Omental fat pad (tissue), 4 donors: ENCODE results near the gene COMMD6. TPM values are rescaled to one million over a fixed set of nuclear protein-coding genes. Genes with fewer than 3 reads are reported as not detected.
"Not testable (repeated sequence)": the region's sequence is repeated elsewhere in the genome, so short reads cannot be mapped to it uniquely, and the experiment has no call there.

ENCODE experiments used
- ATAC-seq: fragments of 150-250 bp; one replicate; pipeline ENCODE4 v1.9.1; 2016; ENCODE audit warnings: mild to moderate bottlenecking, moderate library complexity; ENCODE audit not compliant: low FRiP score
- DNase-seq: peaks from one replicate; pipeline ENCODE4 v3.0.0-alpha.2; 2019; ENCODE audit warnings: low spot score
- total RNA-seq, 4 donors: library from RNA; depleted of rRNA; stranded (reverse); fragments of >200 nt; gene quantifications; one replicate each; pipeline ENCODE4 v1.1.0, GENCODE V29; 2016
- TF ChIP-seq, protein P1 (sequence below), 3 donors: fragments of 450-650 bp; IDR thresholded peaks; one replicate each; pipeline ENCODE4 v1.5.1; 2016 to 2017; ENCODE audit warnings: antibody characterized with exemption in 3 of 3, mild to moderate bottlenecking in 3 of 3, moderate library complexity in 2 of 3

COMMD6 gene
- total RNA-seq, 4 donors from 2014 or later = 42.9 to 60.8 (median 52.8) TPM

DNA sequence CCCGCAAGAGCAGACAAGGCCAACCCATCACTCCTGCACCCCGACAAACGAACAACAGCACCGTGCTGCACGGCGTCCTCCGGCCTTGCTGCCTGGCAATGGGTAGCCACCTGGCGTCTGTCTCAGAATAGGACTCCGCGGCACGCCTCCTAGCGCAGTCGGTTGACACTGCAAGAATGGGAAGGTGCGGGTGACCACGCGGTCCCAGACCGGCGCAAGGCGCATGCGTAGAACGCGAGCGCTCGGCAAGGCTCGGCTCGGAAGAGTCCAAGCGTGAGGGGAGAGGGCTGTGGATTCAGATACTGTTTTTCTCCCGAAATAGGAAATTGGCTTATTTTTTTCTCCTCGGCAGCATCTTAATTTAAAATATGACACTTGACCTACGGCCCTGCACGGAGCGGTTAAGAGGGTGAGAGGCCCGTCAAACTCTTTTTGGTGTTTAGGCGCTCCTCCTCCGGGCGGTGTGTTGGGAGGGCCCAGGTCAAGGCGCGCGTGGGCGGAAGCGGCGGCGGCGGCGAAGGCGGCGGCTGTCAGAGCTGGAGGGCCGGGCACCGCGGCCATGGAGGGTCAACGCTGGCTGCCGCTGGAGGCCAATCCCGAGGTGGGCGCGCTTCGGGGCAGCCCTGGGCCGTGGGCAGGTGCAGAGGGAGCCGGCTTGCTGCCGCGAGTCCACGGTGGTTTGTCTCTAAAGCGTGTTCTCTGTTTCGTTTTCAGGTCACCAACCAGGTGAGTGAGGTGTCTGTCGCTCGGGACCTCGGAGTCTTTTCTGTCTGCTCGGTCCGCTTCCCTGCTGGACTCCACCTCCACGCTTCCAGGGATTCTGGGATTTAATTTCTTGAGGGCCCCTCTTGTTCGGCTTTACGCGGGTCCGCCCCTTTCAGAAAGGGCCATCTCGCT, 11.9 kb upstream of the COMMD6 start, which contains the start of gene UCHL3:
Gene UCHL3 (plus strand): TSS at position 530 of the 897 bp plus-strand sequence. CDS start 30 bp downstream, at position 560.
- peak; percentile 96 for ATAC-seq
- DNase-seq = peak; percentile 87

DNA sequence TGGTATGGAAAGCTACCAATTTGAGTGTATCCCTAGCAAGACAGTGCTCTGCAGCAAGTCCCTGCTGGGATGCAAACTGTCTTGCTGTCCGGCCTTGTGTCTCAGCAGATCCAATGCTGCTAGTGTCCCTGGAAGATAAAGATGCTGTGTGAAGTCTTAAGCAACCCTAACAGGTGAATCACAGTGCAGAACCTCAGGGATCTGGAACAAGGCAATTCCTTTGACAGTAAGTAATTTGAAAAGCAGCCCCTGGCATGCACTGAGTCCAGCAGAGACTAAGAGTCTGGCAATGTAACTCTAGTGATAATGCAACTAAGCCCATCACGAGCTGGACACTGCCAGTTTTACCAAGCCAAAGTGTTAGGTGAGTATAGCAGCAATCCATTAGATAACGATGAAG, 10.3 kb upstream of the COMMD6 start:
- no peak for DNase-seq

More for the DNA sequence above, 11.9 kb upstream of the COMMD6 start, which contains the start of gene UCHL3:
- TF ChIP-seq, protein P1, sequence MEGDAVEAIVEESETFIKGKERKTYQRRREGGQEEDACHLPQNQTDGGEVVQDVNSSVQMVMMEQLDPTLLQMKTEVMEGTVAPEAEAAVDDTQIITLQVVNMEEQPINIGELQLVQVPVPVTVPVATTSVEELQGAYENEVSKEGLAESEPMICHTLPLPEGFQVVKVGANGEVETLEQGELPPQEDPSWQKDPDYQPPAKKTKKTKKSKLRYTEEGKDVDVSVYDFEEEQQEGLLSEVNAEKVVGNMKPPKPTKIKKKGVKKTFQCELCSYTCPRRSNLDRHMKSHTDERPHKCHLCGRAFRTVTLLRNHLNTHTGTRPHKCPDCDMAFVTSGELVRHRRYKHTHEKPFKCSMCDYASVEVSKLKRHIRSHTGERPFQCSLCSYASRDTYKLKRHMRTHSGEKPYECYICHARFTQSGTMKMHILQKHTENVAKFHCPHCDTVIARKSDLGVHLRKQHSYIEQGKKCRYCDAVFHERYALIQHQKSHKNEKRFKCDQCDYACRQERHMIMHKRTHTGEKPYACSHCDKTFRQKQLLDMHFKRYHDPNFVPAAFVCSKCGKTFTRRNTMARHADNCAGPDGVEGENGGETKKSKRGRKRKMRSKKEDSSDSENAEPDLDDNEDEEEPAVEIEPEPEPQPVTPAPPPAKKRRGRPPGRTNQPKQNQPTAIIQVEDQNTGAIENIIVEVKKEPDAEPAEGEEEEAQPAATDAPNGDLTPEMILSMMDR (IDR thresholded peaks at IDR 0.05) = peak in 1 of 3 donors; percentile 72

DNA sequence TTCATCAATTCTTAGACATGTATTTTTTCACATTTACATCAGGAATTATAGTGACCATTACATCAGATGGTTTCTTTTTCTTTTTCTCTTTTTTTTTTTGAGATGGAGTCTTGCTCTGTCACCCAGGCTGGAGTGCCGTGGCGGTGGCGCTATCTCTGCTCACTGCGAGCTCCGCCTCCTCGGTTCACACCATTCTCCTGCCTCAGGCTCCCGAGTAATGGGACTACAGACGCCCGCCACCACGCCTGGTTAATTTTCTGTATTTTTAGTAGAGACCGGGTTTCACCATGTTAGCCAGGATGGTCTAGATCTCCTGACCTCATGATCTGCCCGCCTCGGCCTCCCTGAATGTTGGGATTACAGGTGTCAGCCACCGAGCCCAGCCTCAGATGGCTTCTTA, 7.7 kb upstream of the COMMD6 start:
- not testable (repeated sequence) for ATAC-seq, DNase-seq

More for the DNA sequence above, 10.3 kb upstream of the COMMD6 start:
- TF ChIP-seq, protein P1 (IDR thresholded peaks at IDR 0.05) = no peak
- ATAC-seq = peak; percentile 79

DNA sequence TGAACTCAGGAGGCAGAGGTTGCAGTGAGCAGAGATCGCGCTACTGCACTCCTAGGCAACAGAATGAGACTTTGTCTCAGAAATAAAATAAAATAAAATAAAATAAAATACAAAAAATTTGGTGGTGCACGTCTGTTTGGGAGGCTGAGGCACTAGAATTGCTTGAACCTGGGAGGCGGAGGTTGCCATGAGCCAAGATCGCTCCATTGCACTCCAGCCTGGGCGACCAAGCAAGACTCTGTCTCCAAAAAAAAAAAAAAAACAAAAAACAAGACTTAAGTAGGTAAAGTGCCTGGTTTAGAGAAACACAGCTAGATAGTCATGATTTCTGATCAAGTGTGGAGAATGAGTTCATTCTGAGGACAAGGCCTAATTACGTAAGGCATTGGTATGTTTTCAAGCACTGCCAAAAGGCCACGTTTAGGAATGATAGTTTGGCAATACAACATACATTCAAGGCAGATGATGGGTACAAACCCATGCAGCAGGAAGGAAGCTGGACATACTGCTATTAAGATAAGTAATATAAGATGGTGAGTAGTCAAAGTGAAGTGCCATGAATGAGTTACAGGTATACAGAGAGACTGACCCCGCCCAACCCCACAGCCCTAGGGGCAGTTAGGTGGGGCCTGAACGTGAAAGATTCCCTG, 7.2 kb upstream of the COMMD6 start:
- ATAC-seq (peak; percentile 22), DNase-seq (no peak)
- TF ChIP-seq, protein P1 (IDR thresholded peaks at IDR 0.05) = no peak

DNA sequence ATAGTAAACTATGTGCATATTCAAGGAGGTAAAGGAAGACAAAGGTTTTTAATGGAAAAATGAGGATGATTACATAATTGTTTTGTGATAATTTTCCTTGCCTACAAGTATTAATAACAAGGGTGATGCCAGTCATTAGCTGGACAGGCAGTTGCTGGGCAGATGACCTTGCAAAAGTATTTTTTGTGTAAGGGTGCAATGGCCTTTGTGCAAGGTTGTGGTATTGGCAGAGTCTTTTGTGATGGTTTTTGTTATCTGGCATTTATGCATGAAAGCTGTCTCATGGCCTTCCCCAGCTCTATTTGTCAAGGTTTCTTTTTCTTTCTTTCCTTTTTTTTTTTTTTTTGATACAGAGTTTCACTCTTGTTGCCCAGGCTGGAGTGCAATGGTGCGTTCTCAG, 4.3 kb upstream of the COMMD6 start:
- no peak for DNase-seq
- no peak for ATAC-seq
- TF ChIP-seq, protein P1 (IDR thresholded peaks at IDR 0.05) = no peak

DNA sequence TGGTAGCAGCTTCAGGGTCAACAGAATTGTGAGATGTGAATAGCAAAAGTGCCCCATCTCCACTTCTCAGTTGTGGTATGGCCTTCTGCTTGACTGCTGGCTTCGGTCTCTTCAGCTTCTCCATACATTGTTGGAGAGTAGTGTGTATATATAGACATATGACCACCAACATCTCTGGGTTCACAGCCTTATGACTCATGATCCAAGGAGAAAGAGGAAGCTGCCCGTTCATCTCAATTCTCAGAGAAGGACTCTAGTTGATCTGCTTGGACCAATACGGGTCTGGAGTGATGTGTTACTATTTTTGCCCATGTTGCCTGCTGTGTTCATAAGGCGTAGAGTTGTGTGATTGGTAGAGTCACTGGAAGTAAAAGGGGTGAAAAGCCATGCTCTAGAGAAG, 3.6 kb upstream of the COMMD6 start:
- no peak for ATAC-seq

DNA sequence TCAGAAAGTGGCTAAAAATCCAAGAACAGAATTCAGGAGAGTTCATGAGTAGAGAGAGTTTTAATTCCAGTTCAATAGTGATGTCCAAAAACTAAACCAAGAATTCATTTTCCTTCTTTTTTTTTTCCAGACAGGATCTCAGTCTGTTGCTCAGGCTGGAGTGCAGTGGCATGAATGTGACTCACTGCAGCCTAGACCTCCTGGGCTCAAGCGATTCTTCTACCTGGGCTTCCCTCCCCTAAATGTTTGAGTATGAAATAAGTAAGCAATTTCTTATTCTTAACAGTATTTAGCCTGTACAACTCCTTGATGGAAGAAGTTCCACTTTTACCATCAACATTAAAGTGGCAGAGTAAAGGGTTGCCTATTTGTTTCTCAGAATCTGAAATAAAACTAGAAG, 3.8 kb downstream of the COMMD6 start:
- TF ChIP-seq, protein P1 (IDR thresholded peaks at IDR 0.05) = no peak
- DNase-seq (no peak), ATAC-seq (no peak)

More for the DNA sequence above, 3.6 kb upstream of the COMMD6 start:
- TF ChIP-seq, protein P1 (IDR thresholded peaks at IDR 0.05) = no peak
- no peak for DNase-seq
